NCI-H748 treated with DMSO at 0.1 percent for 48 hours (cell line): ENCODE results near the gene ZNF18.

Experiments
- DNase-seq: peaks from one replicate; lab custom pipeline; 2025; lab: John Stamatoyannopoulos, UW

The ZNF18 gene

GRCh38 chr17:11997147-11997971 lies at the start of gene ZNF18:
Gene ZNF18, minus strand, starts transcription at chr17:11997475. Its CDS starts 4,646 bp downstream, at chr17:11992829.
- peak; percentile 88 for DNase-seq

GRCh38 chr17:12046786-12047185 lies 49.5 kb upstream of the ZNF18 start:
- DNase-seq: no peak

- no peak for DNase-seq
These were observed 46.4 kb upstream of the ZNF18 start for GRCh38 chr17:12043702-12044101.

GRCh38 chr17:12041312-12041711 lies 44.0 kb upstream of the ZNF18 start:
- no peak for DNase-seq

GRCh38 chr17:12040478-12040877 lies 43.2 kb upstream of the ZNF18 start:
- no peak for DNase-seq

GRCh38 chr17:12037970-12038369 lies 40.7 kb upstream of the ZNF18 start:
- no peak for DNase-seq

- no peak for DNase-seq
These were observed 38.4 kb upstream of the ZNF18 start for GRCh38 chr17:12035673-12036072.

GRCh38 chr17:12034538-12034937 lies 37.3 kb upstream of the ZNF18 start:
- no peak for DNase-seq

GRCh38 chr17:12028611-12029010 lies 31.3 kb upstream of the ZNF18 start:
- no peak for DNase-seq

- no peak for DNase-seq
These were observed 30.4 kb upstream of the ZNF18 start for GRCh38 chr17:12027658-12028057.

- no peak for DNase-seq
These were observed 27.1 kb upstream of the ZNF18 start for GRCh38 chr17:12024327-12024726.

GRCh38 chr17:12022310-12022709 lies 25.0 kb upstream of the ZNF18 start:
- DNase-seq: no peak

- DNase-seq: peak; percentile 3
These were observed 24.4 kb upstream of the ZNF18 start for GRCh38 chr17:12021623-12022140.

- peak; percentile 56 for DNase-seq
These were observed 23.7 kb upstream of the ZNF18 start, which contains the start of gene MAP2K4 for GRCh38 chr17:12020642-12021622. Gene MAP2K4, plus strand, starts transcription at chr17:12020877. Its CDS starts 10 bp downstream, at chr17:12020887.

GRCh38 chr17:12007466-12007865 lies 10.2 kb upstream of the ZNF18 start:
- no peak for DNase-seq

- DNase-seq: no peak
These were observed 2.4 kb upstream of the ZNF18 start for GRCh38 chr17:11999696-12000095.

GRCh38 chr17:11997972-11998233 lies 628 bp upstream of the ZNF18 start:
- no peak for DNase-seq

GRCh38 chr17:11996722-11997146 lies 541 bp downstream of the ZNF18 start:
- DNase-seq: peak; percentile 42

- DNase-seq: no peak
These were observed 5.8 kb downstream of the ZNF18 start for GRCh38 chr17:11991461-11991860.

GRCh38 chr17:11990363-11990983 lies 6.8 kb downstream of the ZNF18 start:
- no peak for DNase-seq

- DNase-seq: peak; percentile 42
These were observed 10.3 kb downstream of the ZNF18 start for GRCh38 chr17:11986942-11987329.
